Liver (tissue), 9 donors: ENCODE results near the gene TRIM52. TPM values are rescaled to one million over a fixed set of nuclear protein-coding genes. Genes with fewer than 3 reads are reported as not detected.
"Not testable (repeated sequence)": the region's sequence is repeated elsewhere in the genome, so short reads cannot be mapped to it uniquely, and the experiment has no call there.

Source experiments
- DNase-seq: peaks from one replicate; pipeline ENCODE4 v3.0.0-alpha.2; 2017; ENCODE audit warnings: low spot score
- H3K27ac ChIP-seq, 2 donors: one replicate each; pipeline ENCODE4 v1.7.0; 2013; ENCODE audit warnings: inconsistent platforms in 2 of 2, low read length in 2 of 2, control low read depth in 1 of 2, low read depth in 1 of 2, mild to moderate bottlenecking in 1 of 2
- H3K27me3 ChIP-seq, 4 donors: one replicate each; pipeline versions ENCODE4 v1.6.1 to v1.7.0; 2013; ENCODE audit warnings: low read length in 3 of 4, inconsistent platforms in 1 of 4, mild to moderate bottlenecking in 1 of 4, moderate library complexity in 1 of 4; ENCODE audit not compliant: control insufficient read depth in 4 of 4, insufficient read depth in 4 of 4
- H3K36me3 ChIP-seq, 4 donors: one replicate each; pipeline versions ENCODE4 v1.6.1 to v1.7.0; 2013; ENCODE audit warnings: low read length in 3 of 4, mild to moderate bottlenecking in 3 of 4, low read depth in 1 of 4, moderate library complexity in 1 of 4; ENCODE audit not compliant: control insufficient read depth in 4 of 4, insufficient read depth in 3 of 4
- H3K4me1 ChIP-seq, 4 donors: one replicate each; pipeline versions ENCODE4 v1.6.1 to v1.7.0; 2013; ENCODE audit warnings: low read length in 3 of 4, mild to moderate bottlenecking in 3 of 4, moderate library complexity in 1 of 4; ENCODE audit not compliant: control insufficient read depth in 4 of 4, insufficient read depth in 4 of 4
- H3K4me3 ChIP-seq, 3 donors: one replicate each; pipeline versions ENCODE4 v1.6.1 to v1.7.0; 2013; ENCODE audit warnings: low read length in 3 of 3, control low read depth in 1 of 3, low read depth in 1 of 3, mild to moderate bottlenecking in 1 of 3
- H3K9ac ChIP-seq, 2 donors: one replicate each; pipeline ENCODE4 v1.7.0; 2013; ENCODE audit warnings: low read length in 2 of 2, mild to moderate bottlenecking in 2 of 2, moderate library complexity in 2 of 2, control low read depth in 1 of 2, low read depth in 1 of 2
- H3K9me3 ChIP-seq, 4 donors: one replicate each; pipeline versions ENCODE4 v1.6.1 to v1.7.0; 2013; ENCODE audit warnings: low read length in 3 of 4; ENCODE audit not compliant: control insufficient read depth in 4 of 4
- EGR1 ChIP-seq, 2 donors: IDR thresholded peaks; 2 replicates each; pipeline ENCODE4 v1.6.1; 2016 to 2018; ENCODE audit warnings: antibody characterized with exemption in 2 of 2, low read depth in 2 of 2
- FOXA1 ChIP-seq: IDR thresholded peaks from 2 replicates; pipeline ENCODE4 v1.6.1; 2016; ENCODE audit warnings: antibody characterized with exemption
- FOXA2 ChIP-seq: IDR thresholded peaks from 2 replicates; pipeline ENCODE4 v1.6.1; 2016; ENCODE audit warnings: antibody characterized with exemption
- GABPA ChIP-seq, 2 donors: IDR thresholded peaks in 1 of 2; conservative IDR thresholded peaks in 1 of 2; 2 replicates each; pipeline ENCODE4 v1.6.1; 2016; ENCODE audit warnings: antibody characterized with exemption in 2 of 2, mild to moderate bottlenecking in 1 of 2, moderate library complexity in 1 of 2
- HNF4G ChIP-seq: IDR thresholded peaks from 2 replicates; pipeline ENCODE4 v1.6.1; 2016; ENCODE audit warnings: antibody characterized with exemption
- JUND ChIP-seq, 2 donors: IDR thresholded peaks; 2 replicates each; pipeline ENCODE4 v1.6.1; 2016; ENCODE audit warnings: antibody characterized with exemption in 2 of 2
- NR2F2 ChIP-seq: IDR thresholded peaks from 2 replicates; pipeline ENCODE4 v1.6.1; 2016; ENCODE audit warnings: antibody characterized with exemption
- RAD21 ChIP-seq, 2 donors: IDR thresholded peaks; 2 replicates each; pipeline ENCODE4 v1.6.1; 2016; ENCODE audit warnings: antibody characterized with exemption in 2 of 2, mild to moderate bottlenecking in 2 of 2
- RXRA ChIP-seq, 2 donors: IDR thresholded peaks; 2 replicates each; pipeline ENCODE4 v1.6.1; 2017 to 2018; ENCODE audit warnings: antibody characterized with exemption in 2 of 2, mild to moderate bottlenecking in 1 of 2
- TAF1 ChIP-seq: conservative IDR thresholded peaks from 2 replicates; pipeline ENCODE4 v1.6.1; 2016; ENCODE audit warnings: antibody characterized with exemption, mild to moderate bottlenecking
- YY1 ChIP-seq: IDR thresholded peaks from 2 replicates; pipeline ENCODE4 v1.6.1; 2016; ENCODE audit warnings: antibody characterized with exemption, mild to moderate bottlenecking
- WGBS: extraction: QIAGEN DNeasy Blood & Tissue Kit; methylation state at CpG from one replicate; pipeline ENCODE4 v1.1.7; 2013; 5-methylcytosine and 5-hydroxymethylcytosine counted together
- polyA plus RNA-seq, 2 donors: library from polyadenylated mRNA; stranded (reverse) in 1 of 2; unstranded in 1 of 2; fragments of 200-250 nt in 1 of 2; fragments of >200 nt in 1 of 2; fragmentation: Nextera tagmentation in 1 of 2; extraction: Ambion mirVana in 1 of 2; gene quantifications; one replicate each; pipeline versions ENCODE4 v1.2.1 to v1.2.3, GENCODE V29; 2013 to 2015
- total RNA-seq, 2 donors: library from RNA; depleted of rRNA; stranded (reverse); fragments of >200 nt; gene quantifications; one replicate each; pipeline ENCODE4 v1.2.3, GENCODE V29; 2014
- TF ChIP-seq, protein P1 (sequence below): IDR thresholded peaks from 2 replicates; pipeline ENCODE4 v1.6.1; 2016; ENCODE audit warnings: antibody characterized with exemption
- TF ChIP-seq, protein P2 (sequence below): IDR thresholded peaks from 2 replicates; pipeline ENCODE4 v1.6.1; 2016; ENCODE audit warnings: antibody characterized with exemption
- TF ChIP-seq, protein P3 (sequence below): IDR thresholded peaks from 2 replicates; pipeline ENCODE4 v1.6.1; 2016; ENCODE audit warnings: antibody characterized with exemption, mild to moderate bottlenecking
- TF ChIP-seq, protein P4 (sequence below): IDR thresholded peaks from 2 replicates; pipeline ENCODE4 v1.6.1; 2016; ENCODE audit warnings: antibody characterized with exemption
- TF ChIP-seq, protein P5 (sequence below): fragments of 150-350 bp; IDR thresholded peaks from 2 replicates; pipeline ENCODE4 v1.5.1; 2017; ENCODE audit warnings: improper control_type of control experiment, low read depth, low read length; ENCODE audit not compliant: missing input control
- donor health status: healthy.
- donor health status: healthy.
- donor health status: healthy.
- donor health status: healthy.
- donor health status: healthy.

Gene TRIM52
- total and polyA plus RNA-seq, 4 donors, result 2.8 to 11.4 (median 6.3) TPM

DNA sequence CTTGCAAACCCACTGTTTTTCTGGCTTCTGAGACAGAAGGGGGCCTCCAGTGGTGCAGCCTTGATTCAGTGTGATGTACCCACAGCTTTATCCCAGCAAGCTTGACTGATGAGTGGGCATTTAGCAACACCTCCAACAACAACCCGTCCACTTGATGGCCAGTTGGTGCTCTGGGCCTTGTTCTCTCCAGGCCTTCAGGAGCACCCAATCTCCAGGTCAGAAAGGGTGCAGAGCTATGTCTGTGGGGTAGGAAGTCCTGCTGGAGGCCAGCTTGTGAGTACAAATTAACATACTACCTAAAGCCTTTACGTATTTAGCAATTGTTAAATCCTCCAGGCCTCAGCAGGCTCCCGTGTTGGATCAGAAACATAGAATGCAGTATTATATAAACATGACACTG lies 10.1 kb upstream of the TRIM52 start:
- Histone ChIP-seq H3K9me3 (no peaks in the 10 kb centered on the region), H3K4me1 (peaks cover 0 to 3% (median 0%) of the 10 kb centered on the region in 4 donors), H3K27me3 (no peaks in the 10 kb centered on the region), H3K27ac (no peak overlapping the region), H3K9ac (no peak overlapping the region), H3K36me3 (no peaks in the 10 kb centered on the region), H3K4me3 (no peak overlapping the region)
- WGBS, result 93% methylated on average over 3 of the region's 3 CpGs
- no peak for DNase-seq
- TF ChIP-seq HNF4G (no peak), FOXA2 (no peak), FOXA1 (no peak), EGR1 (IDR thresholded peaks at IDR 0.05; ENCODE audit: low read depth in 2 of 2) (no peak), JUND (IDR thresholded peaks at IDR 0.05) (no peak), YY1 (no peak), RXRA (IDR thresholded peaks at IDR 0.05) (no peak), RAD21 (IDR thresholded peaks at IDR 0.05) (no peak), NR2F2 (no peak), TAF1 (no peak), GABPA (IDR thresholded peaks at IDR 0.05 in 1 of 2, conservative IDR thresholded peaks at IDR 0.05 in 1 of 2) (no peak)
- TF ChIP-seq, protein P1, sequence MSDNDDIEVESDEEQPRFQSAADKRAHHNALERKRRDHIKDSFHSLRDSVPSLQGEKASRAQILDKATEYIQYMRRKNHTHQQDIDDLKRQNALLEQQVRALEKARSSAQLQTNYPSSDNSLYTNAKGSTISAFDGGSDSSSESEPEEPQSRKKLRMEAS, result no peak
- TF ChIP-seq, protein P2, sequence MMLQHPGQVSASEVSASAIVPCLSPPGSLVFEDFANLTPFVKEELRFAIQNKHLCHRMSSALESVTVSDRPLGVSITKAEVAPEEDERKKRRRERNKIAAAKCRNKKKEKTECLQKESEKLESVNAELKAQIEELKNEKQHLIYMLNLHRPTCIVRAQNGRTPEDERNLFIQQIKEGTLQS, result no peak
- TF ChIP-seq, protein P3, sequence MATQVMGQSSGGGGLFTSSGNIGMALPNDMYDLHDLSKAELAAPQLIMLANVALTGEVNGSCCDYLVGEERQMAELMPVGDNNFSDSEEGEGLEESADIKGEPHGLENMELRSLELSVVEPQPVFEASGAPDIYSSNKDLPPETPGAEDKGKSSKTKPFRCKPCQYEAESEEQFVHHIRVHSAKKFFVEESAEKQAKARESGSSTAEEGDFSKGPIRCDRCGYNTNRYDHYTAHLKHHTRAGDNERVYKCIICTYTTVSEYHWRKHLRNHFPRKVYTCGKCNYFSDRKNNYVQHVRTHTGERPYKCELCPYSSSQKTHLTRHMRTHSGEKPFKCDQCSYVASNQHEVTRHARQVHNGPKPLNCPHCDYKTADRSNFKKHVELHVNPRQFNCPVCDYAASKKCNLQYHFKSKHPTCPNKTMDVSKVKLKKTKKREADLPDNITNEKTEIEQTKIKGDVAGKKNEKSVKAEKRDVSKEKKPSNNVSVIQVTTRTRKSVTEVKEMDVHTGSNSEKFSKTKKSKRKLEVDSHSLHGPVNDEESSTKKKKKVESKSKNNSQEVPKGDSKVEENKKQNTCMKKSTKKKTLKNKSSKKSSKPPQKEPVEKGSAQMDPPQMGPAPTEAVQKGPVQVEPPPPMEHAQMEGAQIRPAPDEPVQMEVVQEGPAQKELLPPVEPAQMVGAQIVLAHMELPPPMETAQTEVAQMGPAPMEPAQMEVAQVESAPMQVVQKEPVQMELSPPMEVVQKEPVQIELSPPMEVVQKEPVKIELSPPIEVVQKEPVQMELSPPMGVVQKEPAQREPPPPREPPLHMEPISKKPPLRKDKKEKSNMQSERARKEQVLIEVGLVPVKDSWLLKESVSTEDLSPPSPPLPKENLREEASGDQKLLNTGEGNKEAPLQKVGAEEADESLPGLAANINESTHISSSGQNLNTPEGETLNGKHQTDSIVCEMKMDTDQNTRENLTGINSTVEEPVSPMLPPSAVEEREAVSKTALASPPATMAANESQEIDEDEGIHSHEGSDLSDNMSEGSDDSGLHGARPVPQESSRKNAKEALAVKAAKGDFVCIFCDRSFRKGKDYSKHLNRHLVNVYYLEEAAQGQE, result no peak
- TF ChIP-seq, protein P4, sequence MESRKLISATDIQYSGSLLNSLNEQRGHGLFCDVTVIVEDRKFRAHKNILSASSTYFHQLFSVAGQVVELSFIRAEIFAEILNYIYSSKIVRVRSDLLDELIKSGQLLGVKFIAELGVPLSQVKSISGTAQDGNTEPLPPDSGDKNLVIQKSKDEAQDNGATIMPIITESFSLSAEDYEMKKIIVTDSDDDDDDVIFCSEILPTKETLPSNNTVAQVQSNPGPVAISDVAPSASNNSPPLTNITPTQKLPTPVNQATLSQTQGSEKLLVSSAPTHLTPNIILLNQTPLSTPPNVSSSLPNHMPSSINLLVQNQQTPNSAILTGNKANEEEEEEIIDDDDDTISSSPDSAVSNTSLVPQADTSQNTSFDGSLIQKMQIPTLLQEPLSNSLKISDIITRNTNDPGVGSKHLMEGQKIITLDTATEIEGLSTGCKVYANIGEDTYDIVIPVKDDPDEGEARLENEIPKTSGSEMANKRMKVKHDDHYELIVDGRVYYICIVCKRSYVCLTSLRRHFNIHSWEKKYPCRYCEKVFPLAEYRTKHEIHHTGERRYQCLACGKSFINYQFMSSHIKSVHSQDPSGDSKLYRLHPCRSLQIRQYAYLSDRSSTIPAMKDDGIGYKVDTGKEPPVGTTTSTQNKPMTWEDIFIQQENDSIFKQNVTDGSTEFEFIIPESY, result no peak
- TF ChIP-seq, protein P5, sequence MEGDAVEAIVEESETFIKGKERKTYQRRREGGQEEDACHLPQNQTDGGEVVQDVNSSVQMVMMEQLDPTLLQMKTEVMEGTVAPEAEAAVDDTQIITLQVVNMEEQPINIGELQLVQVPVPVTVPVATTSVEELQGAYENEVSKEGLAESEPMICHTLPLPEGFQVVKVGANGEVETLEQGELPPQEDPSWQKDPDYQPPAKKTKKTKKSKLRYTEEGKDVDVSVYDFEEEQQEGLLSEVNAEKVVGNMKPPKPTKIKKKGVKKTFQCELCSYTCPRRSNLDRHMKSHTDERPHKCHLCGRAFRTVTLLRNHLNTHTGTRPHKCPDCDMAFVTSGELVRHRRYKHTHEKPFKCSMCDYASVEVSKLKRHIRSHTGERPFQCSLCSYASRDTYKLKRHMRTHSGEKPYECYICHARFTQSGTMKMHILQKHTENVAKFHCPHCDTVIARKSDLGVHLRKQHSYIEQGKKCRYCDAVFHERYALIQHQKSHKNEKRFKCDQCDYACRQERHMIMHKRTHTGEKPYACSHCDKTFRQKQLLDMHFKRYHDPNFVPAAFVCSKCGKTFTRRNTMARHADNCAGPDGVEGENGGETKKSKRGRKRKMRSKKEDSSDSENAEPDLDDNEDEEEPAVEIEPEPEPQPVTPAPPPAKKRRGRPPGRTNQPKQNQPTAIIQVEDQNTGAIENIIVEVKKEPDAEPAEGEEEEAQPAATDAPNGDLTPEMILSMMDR, result no peak

DNA sequence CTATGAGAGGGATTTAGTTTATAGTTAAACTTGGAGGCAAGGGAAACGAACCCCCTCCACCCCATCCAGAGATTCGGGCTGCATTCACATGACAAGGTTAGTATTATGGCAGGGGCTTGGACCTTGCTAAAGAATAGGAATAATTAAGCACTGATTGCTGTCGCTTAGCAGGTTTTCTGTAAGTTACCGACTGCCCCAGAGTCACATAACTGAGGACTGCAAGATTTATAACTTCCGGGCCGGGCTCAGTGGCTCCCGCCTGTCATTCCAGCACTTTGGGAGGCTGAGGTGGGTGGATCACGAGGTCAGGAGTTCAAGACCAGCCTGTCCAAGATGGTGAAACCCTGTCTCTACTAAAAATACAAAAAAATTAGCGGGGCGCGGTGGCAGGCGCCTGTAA lies 7.0 kb upstream of the TRIM52 start:
- H3K27me3 ChIP-seq, DNase-seq: not testable (repeated sequence)
- 90% methylated on average over 12 of the region's 12 CpGs for WGBS

DNA sequence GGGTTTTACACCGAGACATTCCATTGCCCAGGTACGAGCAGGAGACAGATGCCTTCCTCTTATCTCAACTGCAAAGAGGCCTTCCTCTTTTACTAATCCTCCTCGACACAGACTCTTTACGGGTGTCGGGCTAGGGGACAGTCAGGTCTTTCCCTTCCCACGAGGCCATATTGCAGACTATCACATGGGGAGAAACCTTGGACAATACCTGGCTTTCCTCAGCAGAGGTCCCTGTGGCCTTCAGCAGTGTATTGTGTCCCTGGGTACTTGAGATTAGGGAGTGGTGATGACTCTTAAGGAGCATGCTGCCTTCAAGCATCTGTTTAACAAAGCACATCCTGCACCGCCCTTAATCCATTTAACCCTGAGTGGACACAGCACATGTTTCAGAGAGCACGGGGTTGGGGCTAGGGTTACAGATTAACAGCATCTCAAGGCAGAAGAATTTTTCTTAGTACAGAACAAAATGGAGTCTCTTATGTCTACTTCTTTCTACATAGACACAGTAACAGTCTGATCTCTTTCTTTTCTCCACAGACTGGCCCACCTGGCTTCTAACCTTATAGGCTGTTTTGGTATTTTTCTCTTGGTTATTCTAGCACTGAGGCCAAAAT lies 6.5 kb upstream of the TRIM52 start:
- not testable (repeated sequence) for H3K4me1 ChIP-seq, H3K36me3 ChIP-seq, H3K27me3 ChIP-seq, H3K4me3 ChIP-seq, H3K9me3 ChIP-seq, DNase-seq, H3K9ac ChIP-seq, H3K27ac ChIP-seq
- 80% methylated on average over 8 of the region's 8 CpGs for WGBS

More for the DNA sequence above, 7.0 kb upstream of the TRIM52 start:
- not testable (repeated sequence) for H3K27ac ChIP-seq, H3K9ac ChIP-seq, H3K36me3 ChIP-seq, H3K4me3 ChIP-seq, H3K9me3 ChIP-seq, H3K4me1 ChIP-seq
